Left lung (tissue), 10 donors: ENCODE data around the gene SLC34A1. TPM values are rescaled to one million over a fixed set of nuclear protein-coding genes. Genes with fewer than 3 reads are reported as not detected.

Source experiments
- ATAC-seq: fragments of 200-7000 bp; cut with Tn5 transposase; one replicate; pipeline ENCODE4 v1.9.1; 2020; ENCODE audit warnings: moderate library complexity
- DNase-seq, 4 donors: peaks; one replicate each; pipeline ENCODE4 v3.0.0-alpha.2; 2013 to 2020
- H3K27ac ChIP-seq, 2 donors: fragments of 200-600 bp; sonication (generic) in 1 of 2; one replicate each; pipeline versions ENCODE4 v1.5.0 to v1.8.0; 2020 to 2021
- H3K27me3 ChIP-seq, 2 donors: fragments of 200-600 bp; sonication (generic) in 1 of 2; one replicate each; pipeline versions ENCODE4 v1.5.0 to v1.8.0; 2020 to 2021
- H3K36me3 ChIP-seq, 2 donors: fragments of 200-600 bp; sonication (generic) in 1 of 2; one replicate each; pipeline versions ENCODE4 v1.5.0 to v1.8.0; 2020 to 2021
- H3K4me1 ChIP-seq, 2 donors: fragments of 200-600 bp; one replicate each; pipeline ENCODE4 v1.8.0; 2021
- H3K4me3 ChIP-seq, 2 donors: fragments of 200-600 bp; sonication (generic) in 1 of 2; one replicate each; pipeline versions ENCODE4 v1.5.0 to v1.8.0; 2020 to 2021; ENCODE audit warnings: mild to moderate bottlenecking in 1 of 2
- H3K9me3 ChIP-seq, 2 donors: fragments of 200-600 bp; sonication (generic) in 1 of 2; one replicate each; pipeline versions ENCODE4 v1.5.0 to v1.8.0; 2020 to 2021
- CTCF ChIP-seq, 2 donors: fragments of 200-600 bp; sonication (generic) in 1 of 2; IDR thresholded peaks; one replicate each; pipeline versions ENCODE4 v1.5.0 to v1.8.0; 2021; ENCODE audit warnings: antibody characterized with exemption in 2 of 2
- intact Hi-C, 2 donors: fragments of 100-400 bp; cut with DNase I; formaldehyde crosslinking; loops; one replicate each; pipeline versions ENCODE4 v1.11.2 to v1.14.2; 2022
- polyA plus RNA-seq, 6 donors: library from polyadenylated mRNA; unstranded; fragments of 120-200 nt; gene quantifications; one replicate each; pipeline ENCODE4 v1.2.1, GENCODE V29; 2013; ENCODE audit not compliant: insufficient read length in 6 of 6
- total RNA-seq, 2 donors: library from RNA; stranded (reverse); fragmentation: NEBNext Ultra II Directional; extraction: Animal tissue kit (Norgen Biotek cat#: 25700); gene quantifications; one replicate each; pipeline ENCODE4 v1.2.1, GENCODE V29; 2021
- donor health status: DM: no; HTN: yes; CAD: no.
- donor health status: DM: no; HTN: no; CAD: no.

The SLC34A1 gene
- total and polyA plus RNA-seq, 8 donors: 0.18 to 1.7 (median 0.36) TPM; not detected in 3

DNA sequence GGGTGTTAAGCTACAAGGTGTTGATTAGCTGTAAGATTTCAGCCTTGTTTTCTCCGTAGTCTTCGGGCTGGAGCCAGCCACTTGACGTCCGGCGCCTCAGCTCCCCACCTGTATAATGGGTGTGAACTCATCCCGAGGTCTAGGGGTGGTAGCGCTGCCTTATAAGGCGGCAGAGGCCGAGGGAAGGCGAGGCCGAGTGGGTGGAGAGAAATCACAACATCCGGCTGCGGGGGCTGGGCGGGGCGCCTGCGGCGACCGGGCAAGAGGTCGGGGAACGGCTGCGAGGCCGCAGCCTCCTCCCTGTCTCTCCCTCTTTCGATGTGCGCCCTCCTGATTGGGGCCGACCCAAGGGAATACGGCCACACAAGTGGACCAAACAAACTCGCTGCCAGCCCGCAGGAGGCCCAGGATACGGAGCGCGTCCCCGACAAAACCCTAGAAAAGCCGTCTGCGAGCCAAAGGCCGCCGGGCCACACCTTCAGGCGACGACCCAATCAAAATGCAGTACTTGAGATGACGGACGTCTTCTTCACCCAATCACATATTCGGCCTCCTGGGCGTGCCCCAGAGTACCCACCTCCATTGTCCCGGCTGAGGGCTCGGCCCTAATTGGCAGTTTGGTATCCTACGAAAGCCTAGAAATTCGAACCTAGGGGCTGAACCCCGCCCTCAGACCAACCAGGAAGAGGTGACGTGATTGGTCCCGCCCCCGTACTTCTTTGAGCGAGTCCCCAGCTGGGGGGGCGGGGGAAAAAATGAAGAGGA lies 41.7 kb downstream of the SLC34A1 start:
- no peak for TF ChIP-seq CTCF (IDR thresholded peaks at IDR 0.05)
- intact Hi-C loops: no loop called here
- ATAC-seq: peak; percentile 94

DNA sequence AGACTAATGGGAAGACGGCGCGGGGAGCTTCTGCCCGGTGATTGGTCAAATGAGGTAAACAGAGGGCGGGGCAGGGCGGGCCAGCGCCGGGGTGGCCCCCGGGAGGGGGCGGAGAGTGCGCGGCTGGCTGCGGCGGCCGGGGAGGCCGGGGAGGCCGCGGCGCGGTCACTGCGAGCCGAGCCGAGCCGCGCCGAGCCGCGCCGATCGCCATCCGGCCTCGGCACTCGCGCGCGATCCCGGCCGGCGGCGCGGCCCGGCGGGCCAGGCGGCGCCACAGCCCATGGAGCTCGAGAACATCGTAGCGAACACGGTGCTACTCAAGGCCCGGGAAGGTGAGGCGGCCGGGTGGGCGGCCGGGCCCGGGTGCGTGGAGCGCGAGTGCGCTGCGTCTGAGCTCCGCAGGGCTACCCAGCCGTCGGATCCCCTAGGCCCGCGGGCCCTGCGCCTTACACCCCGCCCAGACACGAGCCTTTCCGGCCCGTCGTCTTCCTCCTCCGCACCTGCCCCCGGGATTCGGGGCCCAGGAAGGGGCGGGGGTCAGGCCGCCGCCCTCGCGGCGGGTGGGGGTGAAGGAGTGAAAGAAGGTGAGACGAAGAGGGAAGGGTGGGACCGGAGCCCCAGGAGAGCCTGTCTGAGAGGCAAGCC lies 42.5 kb downstream of the SLC34A1 start, which contains the start of gene GRK6:
GRK6 (plus strand) TSS at position 111 of the 645 bp plus-strand sequence; CDS start at position 281, 170 bp downstream.
- H3K27ac ChIP-seq: peak within 1 kb of the TSS; percentile 93 to 96
- H3K4me1 ChIP-seq: peaks cover 12 to 56% of the 10 kb centered on the region in 2 donors
- peaks cover 0 to 14% of the 10 kb centered on the region in 2 donors for H3K36me3 ChIP-seq
- intact Hi-C loops: no loop called here
- peak within 1 kb of the TSS; percentile 74 to 91 for H3K4me3 ChIP-seq
- no peaks in the 10 kb centered on the region for H3K9me3 ChIP-seq
- no peak for TF ChIP-seq CTCF (IDR thresholded peaks at IDR 0.05)
- no peaks in the 10 kb centered on the region for H3K27me3 ChIP-seq
- ATAC-seq (no peak), DNase-seq (peak in 3 of 4 donors; percentile 47 to 90 (median 65))

More for the DNA sequence above, 41.7 kb downstream of the SLC34A1 start:
- H3K9me3 ChIP-seq: no peaks in the 10 kb centered on the region
- H3K4me1 ChIP-seq: peaks cover 12 to 49% of the 10 kb centered on the region in 2 donors
- no peaks in the 10 kb centered on the region for H3K27me3 ChIP-seq
- H3K27ac ChIP-seq: peak overlapping the region; percentile 93 to 96
- peak overlapping the region; percentile 42 to 91 for H3K4me3 ChIP-seq
- DNase-seq: peak; percentile 98 to 100 (median 100)
- peaks cover 0 to 10% of the 10 kb centered on the region in 2 donors for H3K36me3 ChIP-seq

DNA sequence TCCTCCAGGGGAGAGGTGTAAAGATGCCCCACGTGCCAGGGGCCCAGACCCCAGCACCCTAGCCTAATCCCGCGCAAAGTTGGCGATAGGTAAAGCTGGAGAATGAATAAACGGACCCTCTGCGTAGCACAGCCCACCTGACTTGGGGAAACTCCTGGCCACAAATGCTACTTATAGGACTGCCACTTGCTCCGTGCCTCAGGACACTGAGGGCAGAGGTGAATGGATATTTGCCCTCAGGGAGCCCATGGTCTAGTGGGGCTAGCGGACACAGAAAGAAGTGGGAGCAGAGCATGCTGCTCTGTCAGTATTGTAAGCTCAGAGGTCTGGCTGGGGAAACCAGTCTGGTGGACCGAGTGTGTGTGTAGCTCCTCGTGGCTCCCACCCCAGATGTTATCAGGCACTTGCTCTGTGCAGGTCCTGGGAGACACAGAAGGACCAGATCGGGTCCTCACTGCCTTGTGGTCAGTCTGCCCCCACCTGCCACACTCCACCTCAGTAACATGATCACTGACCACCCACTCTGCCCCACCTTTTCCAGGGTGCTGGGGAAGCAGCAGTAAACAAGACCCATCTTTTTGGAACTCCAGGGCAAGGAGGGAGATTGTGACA lies 43.1 kb downstream of the SLC34A1 start:
- Histone ChIP-seq H3K27me3 (no peaks in the 10 kb centered on the region), H3K9me3 (no peaks in the 10 kb centered on the region), H3K27ac (peak overlapping the region; percentile 86 to 96), H3K4me3 (peak overlapping the region; percentile 74 to 91), H3K36me3 (peaks cover 0 to 21% of the 10 kb centered on the region in 2 donors), H3K4me1 (peaks cover 12 to 62% of the 10 kb centered on the region in 2 donors)
- ATAC-seq: no peak
- peak in 1 of 4 donors; percentile 19 for DNase-seq
- intact Hi-C loops: no loop called here
- no peak for TF ChIP-seq CTCF (IDR thresholded peaks at IDR 0.05)

DNA sequence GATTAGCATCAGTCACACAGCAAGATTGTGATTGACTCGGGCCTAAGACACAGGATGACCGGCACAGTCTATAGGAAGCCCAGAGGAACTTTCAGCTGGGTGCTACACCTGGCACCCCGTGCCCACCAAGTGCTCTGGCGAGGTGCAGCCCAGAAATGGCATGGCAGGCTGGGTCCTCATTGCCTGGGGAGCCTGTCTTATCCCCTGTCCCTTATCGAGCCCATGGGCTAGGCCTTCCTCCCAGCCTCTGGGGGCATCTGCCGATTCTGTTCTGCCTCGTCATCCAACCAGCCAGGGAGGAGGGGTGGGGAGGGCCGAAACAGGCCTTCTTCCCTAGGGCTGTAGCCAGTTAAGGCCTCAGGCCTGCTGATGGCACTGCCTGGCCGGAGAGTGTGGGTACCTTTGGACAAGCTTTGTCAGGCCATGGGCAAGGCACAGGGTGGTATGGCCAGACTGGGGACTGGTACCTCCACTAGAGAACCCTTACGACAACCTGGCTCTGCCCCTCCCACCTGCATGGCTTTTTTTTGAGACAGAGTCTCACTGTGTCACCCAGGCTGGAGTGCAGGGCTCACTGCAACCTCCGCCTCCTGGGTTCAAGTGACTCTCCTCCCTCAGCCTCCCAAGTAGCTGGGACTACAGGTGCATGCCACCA lies 43.8 kb downstream of the SLC34A1 start:
- Histone ChIP-seq H3K4me3 (peak overlapping the region; percentile 74 to 91), H3K27ac (peak overlapping the region; percentile 33 to 96), H3K4me1 (peaks cover 12 to 70% of the 10 kb centered on the region in 2 donors), H3K9me3 (no peaks in the 10 kb centered on the region), H3K27me3 (no peaks in the 10 kb centered on the region), H3K36me3 (peaks cover 0 to 28% of the 10 kb centered on the region in 2 donors)
- DNase-seq: peak in 1 of 4 donors; percentile 53
- intact Hi-C loops: no loop called here
- TF ChIP-seq CTCF (IDR thresholded peaks at IDR 0.05): no peak
- ATAC-seq: no peak
